ENCODE results near the gene CACNA1G.

The CACNA1G gene

GRCh38 chr17:50547736-50548083 is 12.8 kb upstream of the CACNA1G start:
- Histone ChIP-seq H3K4me3 (ENCODE audit: low read depth, low read length) (peak overlapping the region; percentile 66), H3K36me3 (replicated peaks) (peaks cover 3% of the 10 kb centered on the region), H3K27ac (no peak overlapping the region)

GRCh38 chr17:50548831-50549230 is 11.7 kb upstream of the CACNA1G start:
- no peak for TF ChIP-seq CTCF (IDR thresholded peaks at IDR 0.05; ENCODE audit: low read depth, low read length, missing control alignments)
- Histone ChIP-seq H3K36me3 (replicated peaks) (peaks cover 3% of the 10 kb centered on the region), H3K27ac (no peak overlapping the region), H3K27me3 (replicated peaks) (no peaks in the 10 kb centered on the region), H3K4me3 (ENCODE audit: low read depth, low read length) (no peak overlapping the region)
- DNase-seq: no peak
- in situ Hi-C loops (cut with HindIII; ENCODE audit: low pct_ligation_motif_present, low sequenced_read_pairs): no loop called here

More at GRCh38 chr17:50547736-50548083, 12.8 kb upstream of the CACNA1G start:
- in situ Hi-C loops (cut with HindIII; ENCODE audit: low pct_ligation_motif_present, low sequenced_read_pairs): no loop called here
- no peak for TF ChIP-seq CTCF (IDR thresholded peaks at IDR 0.05; ENCODE audit: low read depth, low read length, missing control alignments)
- DNase-seq: no peak
- no peaks in the 10 kb centered on the region for H3K27me3 ChIP-seq (replicated peaks)

GRCh38 chr17:50549256-50549941 is 11.1 kb upstream of the CACNA1G start:
- H3K27me3 ChIP-seq (replicated peaks): no peaks in the 10 kb centered on the region
- TF ChIP-seq CTCF (IDR thresholded peaks at IDR 0.05; ENCODE audit: low read depth, low read length, missing control alignments): no peak
- H3K27ac ChIP-seq: no peak overlapping the region
- in situ Hi-C loops (cut with HindIII; ENCODE audit: low pct_ligation_motif_present, low sequenced_read_pairs): no loop called here
- no peak overlapping the region for H3K4me3 ChIP-seq (ENCODE audit: low read depth, low read length)
- no peak for DNase-seq
- H3K36me3 ChIP-seq (replicated peaks): peaks cover 3% of the 10 kb centered on the region

GRCh38 chr17:50549969-50550368 is 10.5 kb upstream of the CACNA1G start:
- peaks cover 3% of the 10 kb centered on the region for H3K36me3 ChIP-seq (replicated peaks)
- no peak for DNase-seq
- no peak overlapping the region for H3K4me3 ChIP-seq (ENCODE audit: low read depth, low read length)
- no peak for TF ChIP-seq CTCF (IDR thresholded peaks at IDR 0.05; ENCODE audit: low read depth, low read length, missing control alignments)
- no peak overlapping the region for H3K27ac ChIP-seq
- H3K27me3 ChIP-seq (replicated peaks): no peaks in the 10 kb centered on the region
- in situ Hi-C loops (cut with HindIII; ENCODE audit: low pct_ligation_motif_present, low sequenced_read_pairs): loop anchor here (25.0 kb wide), 1 partner anchor 137 kb away; no protein-coding TSS in a partner anchor

- in situ Hi-C loops (cut with HindIII; ENCODE audit: low pct_ligation_motif_present, low sequenced_read_pairs): loop anchor here (25.0 kb wide), 1 partner anchor 136 kb away; no protein-coding TSS in a partner anchor
- TF ChIP-seq CTCF (IDR thresholded peaks at IDR 0.05; ENCODE audit: low read depth, low read length, missing control alignments): peak; percentile 95
These were observed 9.7 kb upstream of the CACNA1G start for GRCh38 chr17:50550661-50551432.

More at GRCh38 chr17:50550661-50551432, 9.7 kb upstream of the CACNA1G start:
- no peaks in the 10 kb centered on the region for H3K27me3 ChIP-seq (replicated peaks)
- DNase-seq: peak; percentile 78
- H3K36me3 ChIP-seq (replicated peaks): peaks cover 3% of the 10 kb centered on the region
- H3K4me3 ChIP-seq (ENCODE audit: low read depth, low read length): no peak overlapping the region
- no peak overlapping the region for H3K27ac ChIP-seq

All from brain microvascular endothelial cell (primary cell).